Endothelial cell of umbilical vein (primary cell): ENCODE data around the gene GAP43. TPM values are rescaled to one million over a fixed set of nuclear protein-coding genes. Genes with fewer than 3 reads are reported as not detected.

Experiments used
- BruUV-seq: library from RNA; stranded (reverse); fragments of 400-500 nt; replicated peaks from 2 replicates; lab custom pipeline; 2021; lab: Mats Ljungman, UMichigan
- CTCF ChIA-PET: fragments of 300-600, 350-600 bp; sonication (Branson Sonifier 250); formaldehyde crosslinking; loops from one replicate; lab custom pipeline; 2021; ENCODE audit warnings: antibody characterized with exemption, inconsistent platforms; lab: Charles Lee
- POLR2A ChIA-PET: fragments of 300-600, 350-600 bp; sonication (Branson Sonifier 250); formaldehyde crosslinking; loops from one replicate; lab custom pipeline; 2021; ENCODE audit warnings: antibody characterized with exemption, inconsistent platforms; lab: Charles Lee
- DNase-seq: peaks from one replicate; pipeline ENCODE4 v3.0.0-alpha.2; 2011; ENCODE audit warnings: low read depth, low spot score
- FAIRE-seq: peaks from 2 replicates; lab custom pipeline; 2011; peaks lifted over from hg19 to GRCh38; lab: Jason Lieb, UNC
- H2AFZ ChIP-seq: 2 replicates; pipeline ENCODE4 v1.6.0; 2012; ENCODE audit warnings: low read depth, low read length, control low read depth, inconsistent platforms
- H3K27ac ChIP-seq: 2 replicates; pipeline ENCODE4 v1.5.1; 2011; ENCODE audit warnings: low read depth, mild to moderate bottlenecking, control low read depth, low read length, moderate library complexity; ENCODE audit not compliant: insufficient read depth
- H3K27me3 ChIP-seq, 2 experiments: 2 replicates each; pipeline versions ENCODE4 v1.6.0 to v1.6.1; 2011; ENCODE audit warnings: low read length in 2 of 2, mixed read lengths in 1 of 2; ENCODE audit not compliant: control insufficient read depth in 2 of 2, insufficient read depth in 2 of 2
- H3K36me3 ChIP-seq, 2 experiments: 2 replicates in 1 of 2; 3 replicates in 1 of 2; pipeline ENCODE4 v1.5.1; 2011; ENCODE audit warnings: low read length in 2 of 2, mild to moderate bottlenecking in 1 of 2, moderate library complexity in 1 of 2; ENCODE audit not compliant: control insufficient read depth in 2 of 2, insufficient read depth in 2 of 2; ENCODE audit errors: extremely low read depth in 1 of 2
- H3K4me1 ChIP-seq: 3 replicates; pipeline ENCODE4 v1.5.1; 2011; ENCODE audit warnings: mild to moderate bottlenecking, low read length; ENCODE audit not compliant: control insufficient read depth, insufficient read depth; ENCODE audit errors: extremely low read depth
- H3K4me2 ChIP-seq: 2 replicates; pipeline ENCODE4 v1.6.1; 2011; ENCODE audit warnings: low read length, control low read depth, mixed read lengths; ENCODE audit not compliant: insufficient read depth
- H3K4me3 ChIP-seq, 3 experiments: fragments of 200-600 bp in 1 of 3; sonication (generic), shearing (Covaris generic) in 1 of 3; replicated peaks in 1 of 3; 2 replicates each; pipeline ENCODE4 v1.5.1; 2011 to 2016; ENCODE audit warnings: control low read depth in 3 of 3, low read length in 3 of 3, mild to moderate bottlenecking in 2 of 3, inconsistent platforms in 1 of 3, low read depth in 1 of 3, moderate library complexity in 1 of 3; ENCODE audit not compliant: insufficient read depth in 1 of 3
- H3K79me2 ChIP-seq: 2 replicates; pipeline ENCODE4 v1.6.0; 2012; ENCODE audit warnings: low read length, inconsistent platforms; ENCODE audit not compliant: control insufficient read depth, insufficient read depth
- H3K9ac ChIP-seq: replicated peaks from 2 replicates; pipeline ENCODE3; 2011; ENCODE audit warnings: low read length, control low read depth; ENCODE audit not compliant: insufficient read depth; ENCODE audit errors: extremely low read depth
- H3K9me1 ChIP-seq: replicated peaks from 3 replicates; pipeline ENCODE4 v1.6.0; 2011; ENCODE audit warnings: mild to moderate bottlenecking, low read length; ENCODE audit not compliant: control insufficient read depth, insufficient read depth; ENCODE audit errors: extremely low read depth
- H3K9me3 ChIP-seq: replicated peaks from 2 replicates; pipeline ENCODE4 v1.5.1; 2012; ENCODE audit warnings: low read length, inconsistent platforms; ENCODE audit not compliant: control insufficient read depth, insufficient read depth
- H4K20me1 ChIP-seq: replicated peaks from 2 replicates; pipeline ENCODE3; 2011; ENCODE audit warnings: mild to moderate bottlenecking, low read length; ENCODE audit not compliant: control insufficient read depth, insufficient read depth; ENCODE audit errors: extremely low read depth
- CTCF ChIP-seq, 2 donors: IDR thresholded peaks; 1 replicate in 1 of 2; 2 replicates in 1 of 2; pipeline ENCODE4 v1.5.1; 2011; ENCODE audit warnings: low read length in 2 of 2, mild to moderate bottlenecking in 2 of 2, moderate library complexity in 2 of 2, control low read depth in 1 of 2, inconsistent platforms in 1 of 2, low read depth in 1 of 2; ENCODE audit not compliant: insufficient read depth in 1 of 2; ENCODE audit errors: extremely low read depth in 1 of 2
- EZH2 ChIP-seq: IDR thresholded peaks from 2 replicates; pipeline ENCODE4 v1.6.1; 2012; ENCODE audit warnings: borderline replicate concordance, low read depth, mild to moderate bottlenecking, moderate library complexity, low read length, inconsistent platforms; ENCODE audit not compliant: severe bottlenecking
- FOS ChIP-seq: IDR thresholded peaks from 2 replicates; pipeline ENCODE4 v1.6.1; 2011; ENCODE audit warnings: mild to moderate bottlenecking, low read length, moderate library complexity, borderline replicate concordance; ENCODE audit not compliant: insufficient read depth
- GATA2 ChIP-seq: IDR thresholded peaks from 2 replicates; pipeline ENCODE4 v1.7.0; 2011; ENCODE audit warnings: low read depth, mild to moderate bottlenecking, moderate library complexity, mixed read lengths, low read length; ENCODE audit not compliant: insufficient read length, insufficient read depth
- JUN ChIP-seq: IDR thresholded peaks from 2 replicates; pipeline ENCODE4 v1.6.1; 2011; ENCODE audit warnings: borderline replicate concordance, low read depth; ENCODE audit not compliant: insufficient read length, insufficient read depth
- MAX ChIP-seq: IDR thresholded peaks from 2 replicates; pipeline ENCODE4 v1.6.1; 2011; ENCODE audit not compliant: insufficient read depth, insufficient read length
- MYC ChIP-seq: IDR thresholded peaks from one replicate; pipeline ENCODE4 v1.6.1; 2011; ENCODE audit warnings: mild to moderate bottlenecking, low read depth, low read length
- POLR2A ChIP-seq: IDR thresholded peaks from 2 replicates; pipeline ENCODE4 v1.6.1; 2012; ENCODE audit warnings: low read depth, mild to moderate bottlenecking, control low read depth, low read length
- POLR2AphosphoS5 ChIP-seq: IDR thresholded peaks from 2 replicates; pipeline ENCODE4 v1.6.1; 2012; ENCODE audit warnings: low read depth, mild to moderate bottlenecking, control low read depth, low read length, moderate library complexity; ENCODE audit not compliant: insufficient read depth
- dilution Hi-C: fragments of 300-500 bp; cut with MboI; formaldehyde crosslinking; loops from one replicate; pipeline ENCODE4 v1.15.0; 2019; ENCODE audit warnings: low sequenced_read_pairs; ENCODE audit not compliant: extremely low pct_ligation_motif_present
- intact Hi-C: fragments of 100-400 bp; cut with micrococcal nuclease; formaldehyde crosslinking; loops from one replicate; pipeline ENCODE4 v1.10.0; 2022
- polyA plus RNA-seq, 4 experiments: library from polyadenylated mRNA; depleted of rRNA in 3 of 4; stranded (reverse) in 3 of 4; unstranded in 1 of 4; fragments of >200 nt; gene quantifications; 2 replicates each; pipeline versions ENCODE4 v1.2.1 to v1.2.3, GENCODE V29; 2011 to 2012; ENCODE audit warnings: missing spikeins in 1 of 4
- total RNA-seq: library from RNA; stranded (reverse); gene quantifications from 2 replicates; pipeline ENCODE4 v1.2.3, GENCODE V29; 2021

Gene GAP43
- total and polyA plus RNA-seq, 2 donors (not counting 3 experiments of a cell fraction or from before 2014, with no cell fraction given) = 0.06 TPM; not detected in 1

GRCh38 chr3:115590873-115591272 lies 32.4 kb upstream of the GAP43 start:
- Histone ChIP-seq H2AFZ (no peak overlapping the region), H3K27ac (no peak overlapping the region), H3K9me1 (no peaks in the 10 kb centered on the region), H3K27me3 (peaks cover 0 to 2% of the 10 kb centered on the region in 2 experiments), H3K9me3 (no peaks in the 10 kb centered on the region), H3K36me3 (no peaks in the 10 kb centered on the region), H3K9ac (no peak overlapping the region), H4K20me1 (no peaks in the 10 kb centered on the region), H3K79me2 (no peaks in the 10 kb centered on the region), H3K4me3 (no peak overlapping the region), H3K4me1 (no peaks in the 10 kb centered on the region), H3K4me2 (no peak overlapping the region)
- DNase-seq = no peak
- CTCF ChIA-PET = no interaction called here
- BruUV-seq = no TSS peak
- POLR2A ChIA-PET = no interaction called here
- TF ChIP-seq POLR2A (no peak), MAX (no peak), POLR2AphosphoS5 (no peak), MYC (no peak), CTCF (IDR thresholded peaks at IDR 0.05; ENCODE audit: extremely low read depth in 1 of 2, insufficient read depth in 1 of 2, low read depth in 1 of 2, low read length in 2 of 2) (no peak), JUN (no peak), FOS (no peak), GATA2 (no peak), EZH2 (no peak)
- intact Hi-C loops = no loop called here
- dilution Hi-C loops = no loop called here
- FAIRE-seq = no peak
